Effector CD4-positive, alpha-beta T cell (primary cell): ENCODE data around the gene TLR3.
A peak's percentile ranks its signal among the peaks of the same experiment; 100 is the strongest.
"Not testable (repeated sequence)": the region's sequence is repeated elsewhere in the genome, so short reads cannot be mapped to it uniquely, and the experiment has no call there.

Source experiments
- DNase-seq: peaks from one replicate; pipeline ENCODE4 v3.0.0-alpha.2; 2020

TLR3 gene

GRCh38 chr4:186050135-186050534 lies 18.8 kb upstream of the TLR3 start:
- not testable (repeated sequence) for DNase-seq

GRCh38 chr4:186051096-186051495 lies 17.9 kb upstream of the TLR3 start:
- no peak for DNase-seq

- no peak for DNase-seq
Measured at GRCh38 chr4:186058253-186058979, 10.5 kb upstream of the TLR3 start.

GRCh38 chr4:186058980-186059316 lies 10.0 kb upstream of the TLR3 start:
- DNase-seq: no peak

GRCh38 chr4:186061921-186062320 lies 7.0 kb upstream of the TLR3 start:
- DNase-seq: no peak

- no peak for DNase-seq
Measured at GRCh38 chr4:186067757-186068385, 1.1 kb upstream of the TLR3 start.

GRCh38 chr4:186069729-186070128 lies 773 bp downstream of the TLR3 start:
- DNase-seq: no peak

GRCh38 chr4:186072516-186072915 lies 3.6 kb downstream of the TLR3 start:
- DNase-seq: no peak

- DNase-seq: no peak
Measured at GRCh38 chr4:186074189-186074588, 5.2 kb downstream of the TLR3 start.

GRCh38 chr4:186078981-186079638 lies 10.2 kb downstream of the TLR3 start:
- DNase-seq: no peak

- no peak for DNase-seq
Measured at GRCh38 chr4:186079694-186080093, 10.7 kb downstream of the TLR3 start.

GRCh38 chr4:186081202-186081807 lies 12.3 kb downstream of the TLR3 start:
- DNase-seq: no peak

- no peak for DNase-seq
Measured at GRCh38 chr4:186082221-186082620, 13.3 kb downstream of the TLR3 start.

- DNase-seq: no peak
Measured at GRCh38 chr4:186088523-186088922, 19.6 kb downstream of the TLR3 start.

GRCh38 chr4:186092296-186092695 lies 23.3 kb downstream of the TLR3 start:
- no peak for DNase-seq

GRCh38 chr4:186095406-186095805 lies 26.4 kb downstream of the TLR3 start:
- DNase-seq: no peak

- no peak for DNase-seq
Measured at GRCh38 chr4:186096681-186097165, 27.8 kb downstream of the TLR3 start.

GRCh38 chr4:186097386-186097785 lies 28.4 kb downstream of the TLR3 start:
- no peak for DNase-seq

GRCh38 chr4:186102931-186103330 lies 34.0 kb downstream of the TLR3 start:
- no peak for DNase-seq

- DNase-seq: peak; percentile 9
Measured at GRCh38 chr4:186104114-186104889, 35.3 kb downstream of the TLR3 start, which contains the start of gene FAM149A. Gene FAM149A (plus strand): TSS chr4:186104704.

- no peak for DNase-seq
Measured at GRCh38 chr4:186104890-186105646, 36.1 kb downstream of the TLR3 start.
